ENCODE measurements around the gene SMIM9.

GRCh38 chrX:154822029-154822428, 12.4 kb downstream of the SMIM9 start:
- TF ChIP-seq CTCF (IDR thresholded peaks at IDR 0.05) (no peak), POLR2A (IDR thresholded peaks at IDR 0.05) (no peak)

All from adrenal gland (tissue), 5 donors.